ENCODE results near the gene TUBA4B.
A peak's percentile ranks its signal among the peaks of the same experiment; 100 is the strongest.

The TUBA4B gene

GRCh38 chr2:219234331-219234730 is 18.7 kb upstream of the TUBA4B start:
- no peak overlapping the region for H3K27ac ChIP-seq (ENCODE audit: low read length)

GRCh38 chr2:219243291-219243761 is 9.7 kb upstream of the TUBA4B start:
- H3K4me1 ChIP-seq (ENCODE audit: control insufficient read depth, insufficient read depth, low read length), result peaks cover 24% of the 10 kb centered on the region
- H3K9ac ChIP-seq (ENCODE audit: low read length in 2 of 2), result no peak overlapping the region
- H3K36me3 ChIP-seq (ENCODE audit: control insufficient read depth in 2 of 2, insufficient read depth in 2 of 2, low read length in 2 of 2), result peaks cover 10 to 14% of the 10 kb centered on the region in 2 donors
- no peaks in the 10 kb centered on the region for H3K27me3 ChIP-seq (ENCODE audit: control insufficient read depth in 1 of 2, insufficient read depth in 2 of 2, low read length in 2 of 2)
- peak overlapping the region; percentile 21 to 29 for H3K4me3 ChIP-seq (ENCODE audit: low read length in 2 of 2)
- H3K9me3 ChIP-seq (ENCODE audit: control insufficient read depth in 2 of 2, low read length in 2 of 2), result no peaks in the 10 kb centered on the region
- H3K27ac ChIP-seq (ENCODE audit: low read length), result no peak overlapping the region

More at GRCh38 chr2:219234331-219234730, 18.7 kb upstream of the TUBA4B start:
- Histone ChIP-seq H3K9ac (ENCODE audit: low read length in 2 of 2) (no peak overlapping the region), H3K9me3 (ENCODE audit: control insufficient read depth in 2 of 2, low read length in 2 of 2) (no peaks in the 10 kb centered on the region), H3K36me3 (ENCODE audit: control insufficient read depth in 2 of 2, insufficient read depth in 2 of 2, low read length in 2 of 2) (peaks cover 54 to 64% of the 10 kb centered on the region in 2 donors), H3K4me1 (ENCODE audit: control insufficient read depth, insufficient read depth, low read length) (peaks cover 12% of the 10 kb centered on the region), H3K4me3 (ENCODE audit: low read length in 2 of 2) (no peak overlapping the region), H3K27me3 (ENCODE audit: control insufficient read depth in 1 of 2, insufficient read depth in 2 of 2, low read length in 2 of 2) (no peaks in the 10 kb centered on the region)

GRCh38 chr2:219244789-219245147 is 8.3 kb upstream of the TUBA4B start:
- Histone ChIP-seq H3K4me3 (ENCODE audit: low read length in 2 of 2) (peak overlapping the region; percentile 91 to 94), H3K27ac (ENCODE audit: low read length) (peak overlapping the region; percentile 97), H3K27me3 (ENCODE audit: control insufficient read depth in 1 of 2, insufficient read depth in 2 of 2, low read length in 2 of 2) (no peaks in the 10 kb centered on the region), H3K36me3 (ENCODE audit: control insufficient read depth in 2 of 2, insufficient read depth in 2 of 2, low read length in 2 of 2) (peaks cover 10 to 14% of the 10 kb centered on the region in 2 donors), H3K9me3 (ENCODE audit: control insufficient read depth in 2 of 2, low read length in 2 of 2) (no peaks in the 10 kb centered on the region), H3K4me1 (ENCODE audit: control insufficient read depth, insufficient read depth, low read length) (peaks cover 35% of the 10 kb centered on the region), H3K9ac (ENCODE audit: low read length in 2 of 2) (peak overlapping the region; percentile 98)

- Histone ChIP-seq H3K4me3 (ENCODE audit: low read length in 2 of 2) (peak within 1 kb of the TSS; percentile 91 to 94), H3K9me3 (ENCODE audit: control insufficient read depth in 2 of 2, low read length in 2 of 2) (no peaks in the 10 kb centered on the region), H3K36me3 (ENCODE audit: control insufficient read depth in 2 of 2, insufficient read depth in 2 of 2, low read length in 2 of 2) (peaks cover 12 to 16% of the 10 kb centered on the region in 2 donors), H3K27me3 (ENCODE audit: control insufficient read depth in 1 of 2, insufficient read depth in 2 of 2, low read length in 2 of 2) (no peaks in the 10 kb centered on the region), H3K4me1 (ENCODE audit: control insufficient read depth, insufficient read depth, low read length) (peaks cover 41% of the 10 kb centered on the region), H3K9ac (ENCODE audit: low read length in 2 of 2) (peak within 1 kb of the TSS; percentile 98), H3K27ac (ENCODE audit: low read length) (peak within 1 kb of the TSS; percentile 97)
Measured at GRCh38 chr2:219245148-219245898, 7.7 kb upstream of the TUBA4B start, which contains the start of the genes GLB1L and STK16. GLB1L (minus strand) TSS chr2:219245444; CDS start chr2:219243573, 1,871 bp downstream. STK16 (plus strand) TSS chr2:219245479; CDS start chr2:219246000, 521 bp downstream.

- peaks cover 12 to 16% of the 10 kb centered on the region in 2 donors for H3K36me3 ChIP-seq (ENCODE audit: control insufficient read depth in 2 of 2, insufficient read depth in 2 of 2, low read length in 2 of 2)
- peak overlapping the region; percentile 91 to 94 for H3K4me3 ChIP-seq (ENCODE audit: low read length in 2 of 2)
- peaks cover 46% of the 10 kb centered on the region for H3K4me1 ChIP-seq (ENCODE audit: control insufficient read depth, insufficient read depth, low read length)
- peak overlapping the region; percentile 97 for H3K27ac ChIP-seq (ENCODE audit: low read length)
- H3K9ac ChIP-seq (ENCODE audit: low read length in 2 of 2), result peak overlapping the region; percentile 98
- H3K9me3 ChIP-seq (ENCODE audit: control insufficient read depth in 2 of 2, low read length in 2 of 2), result no peaks in the 10 kb centered on the region
- no peaks in the 10 kb centered on the region for H3K27me3 ChIP-seq (ENCODE audit: control insufficient read depth in 1 of 2, insufficient read depth in 2 of 2, low read length in 2 of 2)
Measured at GRCh38 chr2:219245899-219246230, 7.2 kb upstream of the TUBA4B start.

GRCh38 chr2:219246559-219246958 is 6.5 kb upstream of the TUBA4B start:
- H3K9me3 ChIP-seq (ENCODE audit: control insufficient read depth in 2 of 2, low read length in 2 of 2), result no peaks in the 10 kb centered on the region
- peaks cover 15 to 21% of the 10 kb centered on the region in 2 donors for H3K36me3 ChIP-seq (ENCODE audit: control insufficient read depth in 2 of 2, insufficient read depth in 2 of 2, low read length in 2 of 2)
- H3K4me3 ChIP-seq (ENCODE audit: low read length in 2 of 2), result no peak overlapping the region
- no peak overlapping the region for H3K27ac ChIP-seq (ENCODE audit: low read length)
- H3K4me1 ChIP-seq (ENCODE audit: control insufficient read depth, insufficient read depth, low read length), result peaks cover 50% of the 10 kb centered on the region
- H3K27me3 ChIP-seq (ENCODE audit: control insufficient read depth in 1 of 2, insufficient read depth in 2 of 2, low read length in 2 of 2), result no peaks in the 10 kb centered on the region
- peak overlapping the region in 1 of 2 donors; percentile 98 for H3K9ac ChIP-seq (ENCODE audit: low read length in 2 of 2)

- Histone ChIP-seq H3K9ac (ENCODE audit: low read length in 2 of 2) (no peak overlapping the region), H3K36me3 (ENCODE audit: control insufficient read depth in 2 of 2, insufficient read depth in 2 of 2, low read length in 2 of 2) (peaks cover 16 to 22% of the 10 kb centered on the region in 2 donors), H3K4me3 (ENCODE audit: low read length in 2 of 2) (no peak overlapping the region), H3K27ac (ENCODE audit: low read length) (peak overlapping the region; percentile 41), H3K27me3 (ENCODE audit: control insufficient read depth in 1 of 2, insufficient read depth in 2 of 2, low read length in 2 of 2) (no peaks in the 10 kb centered on the region), H3K9me3 (ENCODE audit: control insufficient read depth in 2 of 2, low read length in 2 of 2) (no peaks in the 10 kb centered on the region), H3K4me1 (ENCODE audit: control insufficient read depth, insufficient read depth, low read length) (peaks cover 61% of the 10 kb centered on the region)
Measured at GRCh38 chr2:219247678-219248642, 5.1 kb upstream of the TUBA4B start.

GRCh38 chr2:219248845-219249202 is 4.2 kb upstream of the TUBA4B start:
- H3K36me3 ChIP-seq (ENCODE audit: control insufficient read depth in 2 of 2, insufficient read depth in 2 of 2, low read length in 2 of 2), result peaks cover 16 to 22% of the 10 kb centered on the region in 2 donors
- no peaks in the 10 kb centered on the region for H3K9me3 ChIP-seq (ENCODE audit: control insufficient read depth in 2 of 2, low read length in 2 of 2)
- peak overlapping the region; percentile 7 to 64 for H3K9ac ChIP-seq (ENCODE audit: low read length in 2 of 2)
- H3K4me1 ChIP-seq (ENCODE audit: control insufficient read depth, insufficient read depth, low read length), result peaks cover 67% of the 10 kb centered on the region
- H3K4me3 ChIP-seq (ENCODE audit: low read length in 2 of 2), result peak overlapping the region in 1 of 2 donors; percentile 54
- no peaks in the 10 kb centered on the region for H3K27me3 ChIP-seq (ENCODE audit: control insufficient read depth in 1 of 2, insufficient read depth in 2 of 2, low read length in 2 of 2)
- H3K27ac ChIP-seq (ENCODE audit: low read length), result peak overlapping the region; percentile 90

- Histone ChIP-seq H3K4me1 (ENCODE audit: control insufficient read depth, insufficient read depth, low read length) (peaks cover 73% of the 10 kb centered on the region), H3K9me3 (ENCODE audit: control insufficient read depth in 2 of 2, low read length in 2 of 2) (no peaks in the 10 kb centered on the region), H3K4me3 (ENCODE audit: low read length in 2 of 2) (peak overlapping the region; percentile 28 to 54), H3K27me3 (ENCODE audit: control insufficient read depth in 1 of 2, insufficient read depth in 2 of 2, low read length in 2 of 2) (no peaks in the 10 kb centered on the region), H3K36me3 (ENCODE audit: control insufficient read depth in 2 of 2, insufficient read depth in 2 of 2, low read length in 2 of 2) (peaks cover 16 to 22% of the 10 kb centered on the region in 2 donors), H3K27ac (ENCODE audit: low read length) (peak overlapping the region; percentile 90), H3K9ac (ENCODE audit: low read length in 2 of 2) (peak overlapping the region; percentile 7 to 64)
Measured at GRCh38 chr2:219249203-219249980, 3.7 kb upstream of the TUBA4B start.
